ENCODE data around the gene AMBP.

The AMBP gene

DNA sequence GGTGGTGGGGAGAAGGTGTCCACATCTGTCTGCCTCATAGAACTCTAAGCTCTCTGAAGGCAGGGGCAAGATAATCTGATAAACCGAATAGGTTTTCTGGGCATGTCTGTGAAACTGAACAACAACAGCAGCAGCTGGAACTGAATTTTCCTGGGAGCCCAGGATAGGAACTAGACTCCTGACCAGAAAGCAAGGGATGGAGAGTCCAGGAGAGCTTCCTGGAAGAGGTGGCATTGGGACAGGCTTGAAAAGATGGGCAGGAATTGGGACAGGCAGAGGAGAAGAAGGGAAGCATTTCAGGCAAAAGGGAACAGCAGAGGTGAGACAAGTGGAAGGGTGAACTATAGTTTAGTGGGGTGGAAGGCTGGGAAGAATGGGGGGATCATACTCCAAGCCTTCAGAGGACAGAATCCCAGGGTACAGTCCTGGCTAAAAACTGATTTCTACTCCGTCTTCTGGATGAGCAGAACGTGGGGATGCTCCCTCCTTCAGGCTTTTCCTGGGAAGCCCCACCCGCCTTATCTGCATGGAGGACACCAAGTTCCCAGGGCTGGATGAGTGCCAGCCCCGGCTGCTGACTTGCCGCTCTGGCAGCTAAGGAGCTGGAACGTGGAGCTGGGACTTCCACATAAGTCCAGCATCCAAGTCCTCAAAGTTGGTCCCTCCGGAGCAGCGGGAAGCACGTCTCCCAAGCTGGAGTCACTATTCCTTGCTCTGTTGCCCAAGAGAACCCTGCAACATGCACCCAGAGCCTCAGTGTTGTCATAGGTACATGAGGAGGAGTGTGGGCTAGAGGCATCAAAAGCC is 34.9 kb upstream of the AMBP start:
- DNase-seq: no peak

DNA sequence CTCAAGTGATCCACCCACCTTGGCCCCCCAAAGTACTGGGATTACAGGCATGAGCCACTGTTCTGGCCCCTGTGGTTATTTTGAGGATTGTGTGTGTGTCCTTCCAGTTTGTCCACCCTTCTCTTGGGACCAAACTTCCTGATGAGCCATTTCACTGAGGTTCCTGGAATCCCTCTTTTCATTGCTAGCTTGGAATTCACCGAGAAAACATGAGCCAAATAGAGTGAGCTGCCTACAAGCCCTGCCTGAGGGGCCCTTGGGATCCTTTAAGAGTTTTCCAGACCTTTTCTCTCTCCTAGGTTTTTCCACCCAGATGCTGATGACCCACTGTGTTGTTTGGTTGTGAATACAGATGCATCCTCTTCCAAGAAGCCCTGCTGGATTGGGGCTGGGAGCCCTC is 34.2 kb upstream of the AMBP start:
- no peak for DNase-seq

DNA sequence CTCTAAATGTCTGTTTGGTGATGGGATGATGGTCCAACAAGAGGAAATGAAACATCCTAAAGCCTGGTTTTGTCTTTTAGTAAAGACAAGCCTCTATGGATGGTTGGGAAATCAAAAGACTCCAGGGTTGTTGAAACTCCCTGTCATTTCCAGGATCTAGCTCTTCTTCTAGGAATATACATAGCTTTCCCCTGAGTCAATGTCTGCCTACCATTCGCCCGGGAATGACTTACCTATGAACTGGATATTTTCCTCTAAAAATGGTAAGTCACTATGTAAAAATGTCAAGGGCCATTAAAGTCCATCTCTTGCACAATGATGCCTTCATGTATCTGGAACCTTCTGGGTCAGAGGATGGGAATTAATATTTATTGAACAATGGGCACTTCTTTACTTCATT is 32.1 kb upstream of the AMBP start:
- no peak for DNase-seq

DNA sequence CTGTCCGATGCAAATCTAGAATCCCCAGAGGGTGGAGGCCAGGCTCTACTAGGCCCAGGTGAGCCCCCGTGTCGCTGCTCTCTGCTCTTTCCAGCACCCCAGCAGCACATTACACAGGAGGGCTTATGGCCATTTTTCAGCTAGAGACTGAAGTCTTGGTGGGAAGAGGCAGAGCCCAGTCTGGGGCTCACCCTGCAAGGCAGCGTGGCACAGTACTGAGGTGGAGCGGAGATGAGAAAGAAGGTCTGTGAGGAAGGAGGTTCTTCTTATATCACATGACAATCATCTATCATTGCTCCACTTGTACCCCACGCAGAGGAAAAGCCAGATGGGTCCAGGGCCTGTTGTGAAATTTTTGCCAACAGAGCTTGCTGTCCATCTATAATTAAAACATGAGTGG is 31.0 kb upstream of the AMBP start:
- no peak for DNase-seq

GRCh38 chr9:114108016-114108833 is 30.1 kb upstream of the AMBP start:
- peak; percentile 28 to 33 for DNase-seq

- no peak for DNase-seq
Observed at GRCh38 chr9:114107286-114108001, 29.3 kb upstream of the AMBP start.

DNA sequence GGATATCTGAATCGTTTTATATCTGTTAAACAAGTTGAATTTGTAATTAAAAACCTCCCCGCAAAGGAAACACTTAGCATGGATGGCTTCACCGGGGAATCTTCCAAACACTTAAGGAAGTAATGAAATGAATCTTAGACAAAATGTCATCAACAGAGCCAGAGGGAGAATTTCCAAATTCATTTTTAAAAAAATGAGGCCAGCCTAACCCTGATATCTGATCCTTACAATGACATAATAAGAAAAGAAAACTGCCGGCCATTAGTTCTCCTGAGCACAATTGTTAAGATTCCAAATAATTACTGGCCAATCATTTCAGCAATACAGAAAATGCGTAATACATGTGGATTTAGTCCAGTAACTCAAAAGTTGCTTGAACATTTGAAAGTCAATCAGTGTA is 27.1 kb upstream of the AMBP start:
- no peak for DNase-seq

- no peak for DNase-seq
Observed at GRCh38 chr9:114102484-114102883, 24.4 kb upstream of the AMBP start.

- no peak for DNase-seq
Observed at GRCh38 chr9:114100536-114100935, 22.4 kb upstream of the AMBP start.

DNA sequence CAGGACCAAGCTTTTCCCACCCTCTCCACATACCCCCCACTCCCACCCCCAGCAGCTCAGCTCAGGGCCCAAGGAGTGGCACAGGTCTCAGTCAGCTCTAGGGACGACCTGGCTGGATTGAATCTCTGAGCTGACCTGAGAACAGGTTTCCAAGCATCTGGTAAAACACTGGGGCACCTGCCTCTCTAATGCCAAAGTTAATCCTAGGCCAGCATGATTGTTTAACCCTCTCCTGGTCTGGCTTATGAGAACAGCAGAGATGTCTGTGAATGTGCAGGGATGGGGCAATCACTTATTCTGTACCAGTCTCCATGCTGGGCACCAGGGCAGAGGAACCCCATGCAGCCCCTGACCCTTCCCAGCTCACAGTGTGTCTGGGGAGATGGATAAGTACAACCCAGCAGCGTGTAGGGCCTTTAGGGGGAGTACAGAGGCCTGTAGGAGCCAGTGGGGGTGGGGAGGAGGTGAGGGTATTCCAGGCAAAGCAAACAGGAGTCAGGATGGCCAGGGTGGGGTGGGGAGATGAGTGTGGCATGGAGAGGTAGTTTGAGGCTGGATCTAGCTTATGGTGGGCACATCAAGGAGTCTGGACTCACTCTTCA is 21.7 kb upstream of the AMBP start:
- DNase-seq: no peak

DNA sequence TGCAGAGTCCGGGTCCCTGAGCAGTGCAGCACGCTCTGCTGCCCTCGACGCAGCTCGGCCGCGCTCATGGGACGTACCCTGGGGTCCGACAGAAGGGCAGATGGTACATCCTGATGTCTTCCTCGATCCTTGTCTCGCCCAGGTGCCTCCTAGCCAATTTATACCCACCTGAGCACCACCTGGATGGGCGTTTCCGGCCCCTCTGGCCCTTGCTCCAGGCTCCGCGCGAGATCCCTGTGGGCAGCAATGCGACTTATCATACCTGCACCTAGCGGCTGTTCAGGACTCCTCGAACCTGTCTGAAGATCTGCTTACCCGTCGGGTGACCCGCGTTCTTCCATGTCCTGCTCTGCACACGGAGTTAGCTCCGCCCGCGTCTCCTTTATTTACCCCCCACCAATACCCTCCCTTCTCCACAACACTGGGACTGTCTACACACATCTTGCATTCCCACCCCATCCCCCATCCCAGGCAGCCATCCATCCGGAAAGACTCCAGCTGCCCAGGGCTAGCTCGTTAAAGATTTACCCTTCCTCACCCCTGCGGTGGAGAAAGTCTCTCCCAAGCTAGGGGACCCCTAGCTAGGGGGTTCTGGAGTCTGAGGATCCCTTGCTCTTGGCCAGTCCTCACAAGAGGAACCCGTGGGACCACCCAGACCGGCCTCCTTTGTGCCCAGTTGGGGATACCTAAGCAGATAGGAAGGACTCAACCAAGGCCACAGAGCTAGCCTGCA is 21.0 kb upstream of the AMBP start, which contains the start of gene KIF12:
Gene KIF12, minus strand, starts transcription at position 357 of the 733 bp plus-strand sequence. Its CDS starts 16 bp downstream, at position 341.
- no peak for DNase-seq

GRCh38 chr9:114098021-114098935 is 20.2 kb upstream of the AMBP start:
- peak; percentile 7 to 13 for DNase-seq

GRCh38 chr9:114097613-114098020 is 19.5 kb upstream of the AMBP start:
- DNase-seq: no peak

DNA sequence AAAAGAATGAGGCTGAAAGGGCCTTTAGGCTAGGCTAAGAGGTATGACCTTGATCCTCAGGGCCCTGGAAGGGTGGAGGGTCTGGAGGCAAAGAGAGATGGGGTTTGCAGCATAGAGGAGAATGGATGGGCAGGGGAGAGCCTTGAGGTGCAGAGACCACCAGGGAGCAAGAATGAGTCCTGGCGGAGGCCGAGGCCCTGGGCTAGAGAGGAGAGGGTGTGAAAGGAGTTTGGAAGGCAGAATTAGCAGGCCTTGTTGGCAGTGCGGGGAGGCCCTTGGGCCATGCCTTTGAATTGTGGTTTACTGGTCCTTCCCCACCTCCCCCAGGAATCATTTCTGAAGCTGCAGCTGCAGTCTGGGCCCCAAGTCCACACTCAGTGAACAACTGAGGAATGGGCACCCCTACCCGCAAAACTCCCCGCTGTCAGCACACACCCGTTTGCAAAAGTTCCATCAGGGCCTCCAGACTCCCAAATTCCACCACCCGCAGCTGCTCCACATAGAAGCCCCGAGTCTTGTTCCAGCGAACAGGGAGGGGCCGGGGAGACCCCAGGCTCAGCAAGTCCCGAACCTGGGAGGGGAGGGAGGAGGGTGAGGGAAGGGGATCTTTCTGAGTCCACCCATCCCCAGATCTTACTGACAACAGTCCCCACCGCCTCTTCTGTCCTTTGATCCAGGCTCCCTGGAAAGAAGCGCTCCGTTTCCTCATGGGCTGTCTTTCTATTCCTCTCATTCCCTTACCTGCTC is 18.9 kb upstream of the AMBP start:
- no peak for DNase-seq

GRCh38 chr9:114096041-114096511 is 18.0 kb upstream of the AMBP start:
- no peak for DNase-seq

DNA sequence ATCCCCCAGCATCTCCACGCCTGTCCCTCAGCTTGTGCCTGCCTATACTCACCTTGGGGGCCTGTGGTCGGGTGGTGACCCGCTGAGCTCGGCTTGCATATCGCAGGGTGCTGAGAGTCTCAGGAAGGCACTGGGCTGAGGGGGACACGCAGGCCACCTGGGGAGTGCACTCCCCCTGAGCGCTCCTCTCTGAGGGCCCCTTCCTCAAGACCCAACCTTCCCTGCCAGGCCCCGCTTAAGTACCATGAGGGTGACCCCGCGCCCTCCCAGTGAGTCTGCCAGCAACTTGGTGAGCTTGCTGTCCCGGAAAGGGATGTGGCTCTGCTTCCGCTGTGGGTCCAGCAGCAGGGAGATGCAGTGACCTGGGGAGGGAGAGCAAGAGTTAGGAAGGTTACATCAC is 16.9 kb upstream of the AMBP start:
- DNase-seq: no peak

DNA sequence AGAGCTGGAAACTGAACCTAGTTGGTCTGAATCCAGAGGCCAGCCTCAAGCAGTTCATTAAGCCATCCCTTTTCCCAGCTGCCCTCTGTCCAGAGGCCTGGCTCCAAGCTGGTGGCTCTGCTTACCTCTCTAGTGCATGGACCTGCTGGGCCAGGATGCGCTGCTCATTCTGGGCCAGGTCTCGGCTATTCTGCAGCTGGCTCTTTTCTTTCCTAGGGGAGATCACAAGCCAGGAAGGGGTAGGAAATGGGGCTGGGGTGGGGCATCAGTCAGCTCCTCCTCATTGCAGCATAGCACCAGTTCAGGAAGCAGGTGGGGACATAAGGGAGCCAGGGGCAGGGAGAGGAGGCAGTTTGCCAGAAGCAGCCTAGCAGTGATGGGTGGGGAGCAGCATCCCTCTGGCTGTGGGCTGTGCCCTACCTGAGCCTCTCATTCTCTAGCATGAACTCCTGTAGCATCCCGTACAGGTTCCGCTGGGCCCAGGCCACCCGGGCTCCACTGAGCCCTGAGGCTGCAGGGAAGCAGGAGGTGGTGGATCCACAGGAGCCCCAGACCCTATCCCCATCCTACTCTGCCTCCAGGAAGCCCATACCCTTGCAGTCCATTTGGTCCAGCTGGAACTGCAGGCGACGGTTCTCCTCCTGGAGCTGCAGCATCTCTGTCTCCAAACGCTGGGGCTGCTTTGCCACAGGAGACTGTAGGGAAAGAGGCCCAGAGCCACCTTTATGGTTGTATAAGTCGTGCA is 15.8 kb upstream of the AMBP start:
- no peak for DNase-seq

DNA sequence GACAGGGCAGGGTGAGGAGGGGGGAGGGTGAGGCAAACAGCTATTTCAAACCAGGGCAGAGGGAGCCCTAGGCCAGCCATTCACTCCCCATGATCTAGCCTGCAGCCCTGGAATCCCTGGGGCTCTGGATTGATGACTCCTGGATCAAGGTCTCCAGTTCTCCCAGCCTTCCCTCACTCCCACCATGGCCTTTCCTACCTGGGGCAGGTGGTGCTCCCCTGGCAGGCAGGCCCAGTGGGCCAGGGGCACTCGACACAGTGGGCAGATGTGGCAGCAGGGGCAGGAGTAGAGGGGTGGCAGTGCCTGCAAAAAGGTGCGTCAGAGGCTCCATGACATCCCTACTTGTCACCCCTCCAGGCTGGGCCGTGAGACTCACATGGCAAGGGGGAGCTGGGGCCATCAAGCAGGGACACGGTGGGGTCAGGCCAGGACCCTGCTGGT is 15.0 kb upstream of the AMBP start:
- no peak for DNase-seq

DNA sequence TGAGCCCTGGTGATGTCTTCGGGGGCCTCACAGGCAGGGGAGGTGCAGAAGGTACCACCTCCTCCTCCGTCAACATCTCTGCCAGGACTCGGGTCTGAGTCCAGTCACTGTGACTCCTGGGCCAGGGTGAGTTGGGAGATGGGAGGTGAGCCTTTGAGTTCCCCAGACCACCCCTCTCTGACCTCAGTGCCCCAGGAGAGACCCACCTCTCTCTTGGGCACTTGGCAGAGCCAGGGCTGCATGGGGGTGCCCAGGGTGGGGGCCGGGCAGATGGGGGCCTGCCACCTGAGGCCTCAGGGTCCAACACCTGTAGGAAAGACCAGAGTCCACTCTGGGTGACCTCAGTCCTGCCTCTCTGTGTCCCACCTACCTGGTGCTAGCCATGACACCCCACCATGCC is 14.2 kb upstream of the AMBP start:
- no peak for DNase-seq

Measured in CD4-positive, alpha-beta T cell treated with Interleukin-1 beta for 1 hour (primary cell).